ENCODE data around the gene TLR9.
"Not testable (repeated sequence)": the region's sequence is repeated elsewhere in the genome, so short reads cannot be mapped to it uniquely, and the experiment has no call there.

TLR9 gene, protein sequence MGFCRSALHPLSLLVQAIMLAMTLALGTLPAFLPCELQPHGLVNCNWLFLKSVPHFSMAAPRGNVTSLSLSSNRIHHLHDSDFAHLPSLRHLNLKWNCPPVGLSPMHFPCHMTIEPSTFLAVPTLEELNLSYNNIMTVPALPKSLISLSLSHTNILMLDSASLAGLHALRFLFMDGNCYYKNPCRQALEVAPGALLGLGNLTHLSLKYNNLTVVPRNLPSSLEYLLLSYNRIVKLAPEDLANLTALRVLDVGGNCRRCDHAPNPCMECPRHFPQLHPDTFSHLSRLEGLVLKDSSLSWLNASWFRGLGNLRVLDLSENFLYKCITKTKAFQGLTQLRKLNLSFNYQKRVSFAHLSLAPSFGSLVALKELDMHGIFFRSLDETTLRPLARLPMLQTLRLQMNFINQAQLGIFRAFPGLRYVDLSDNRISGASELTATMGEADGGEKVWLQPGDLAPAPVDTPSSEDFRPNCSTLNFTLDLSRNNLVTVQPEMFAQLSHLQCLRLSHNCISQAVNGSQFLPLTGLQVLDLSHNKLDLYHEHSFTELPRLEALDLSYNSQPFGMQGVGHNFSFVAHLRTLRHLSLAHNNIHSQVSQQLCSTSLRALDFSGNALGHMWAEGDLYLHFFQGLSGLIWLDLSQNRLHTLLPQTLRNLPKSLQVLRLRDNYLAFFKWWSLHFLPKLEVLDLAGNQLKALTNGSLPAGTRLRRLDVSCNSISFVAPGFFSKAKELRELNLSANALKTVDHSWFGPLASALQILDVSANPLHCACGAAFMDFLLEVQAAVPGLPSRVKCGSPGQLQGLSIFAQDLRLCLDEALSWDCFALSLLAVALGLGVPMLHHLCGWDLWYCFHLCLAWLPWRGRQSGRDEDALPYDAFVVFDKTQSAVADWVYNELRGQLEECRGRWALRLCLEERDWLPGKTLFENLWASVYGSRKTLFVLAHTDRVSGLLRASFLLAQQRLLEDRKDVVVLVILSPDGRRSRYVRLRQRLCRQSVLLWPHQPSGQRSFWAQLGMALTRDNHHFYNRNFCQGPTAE

GRCh38 chr3:52225452-52226228 is at the start of gene TLR9:
TLR9 (minus strand) TSS chr3:52225645; CDS start chr3:52225529, 116 bp downstream.
- Mint-ChIP-seq H3K4me3 (peak within 1 kb of the TSS; percentile 47), H3K4me1 (ENCODE audit: low read depth) (peaks cover 34% of the 10 kb centered on the region), H3K27ac (peak within 1 kb of the TSS; percentile 77), H3K36me3 (ENCODE audit: low read depth) (peaks cover 23% of the 10 kb centered on the region), H3K27me3 (ENCODE audit: low read depth) (no peaks in the 10 kb centered on the region), H3K9me3 (no peaks in the 10 kb centered on the region)
- no peak for DNase-seq (ENCODE audit: low spot score)

GRCh38 chr3:52274781-52275180 is 49.3 kb upstream of the TLR9 start:
- DNase-seq (ENCODE audit: low spot score): not testable (repeated sequence)
- H3K4me3 Mint-ChIP-seq: peak overlapping the region; percentile 98
- peak overlapping the region; percentile 82 for H3K27ac Mint-ChIP-seq

GRCh38 chr3:52272831-52273230 is 47.4 kb upstream of the TLR9 start:
- Mint-ChIP-seq H3K27me3 (ENCODE audit: low read depth) (no peaks in the 10 kb centered on the region), H3K4me1 (ENCODE audit: low read depth) (peaks cover 58% of the 10 kb centered on the region), H3K9me3 (no peaks in the 10 kb centered on the region), H3K4me3 (peak overlapping the region; percentile 98), H3K36me3 (ENCODE audit: low read depth) (peaks cover 81% of the 10 kb centered on the region), H3K27ac (peak overlapping the region; percentile 83)
- no peak for DNase-seq (ENCODE audit: low spot score)

More at GRCh38 chr3:52274781-52275180, 49.3 kb upstream of the TLR9 start:
- Mint-ChIP-seq H3K4me1 (ENCODE audit: low read depth) (peaks cover 55% of the 10 kb centered on the region), H3K36me3 (ENCODE audit: low read depth) (peaks cover 71% of the 10 kb centered on the region)
- H3K9me3 Mint-ChIP-seq; H3K27me3 Mint-ChIP-seq (ENCODE audit: low read depth): not testable (repeated sequence)

DNA sequence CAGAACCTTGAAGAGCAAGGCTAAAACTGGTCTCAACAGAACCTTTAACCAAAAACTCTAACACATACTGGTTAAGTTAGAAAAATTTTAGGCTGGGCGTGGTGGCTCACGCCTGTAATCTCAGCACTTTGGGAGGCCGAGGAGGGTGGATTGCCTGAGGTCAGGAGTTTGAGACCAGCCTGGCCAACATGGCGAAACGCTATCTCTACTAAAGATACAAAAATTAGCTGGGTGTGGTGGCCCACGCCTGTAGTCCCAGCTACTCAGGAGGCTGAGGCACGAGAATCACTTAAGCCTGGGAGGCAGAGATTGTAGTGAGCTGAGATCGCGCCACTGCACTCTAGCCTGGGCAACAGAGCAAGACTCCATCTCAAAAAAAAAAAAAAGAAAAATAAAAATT is 46.7 kb upstream of the TLR9 start:
- not testable (repeated sequence) for H3K27me3 Mint-ChIP-seq (ENCODE audit: low read depth); H3K9me3 Mint-ChIP-seq; DNase-seq (ENCODE audit: low spot score)
- peaks cover 81% of the 10 kb centered on the region for H3K36me3 Mint-ChIP-seq (ENCODE audit: low read depth)
- peaks cover 65% of the 10 kb centered on the region for H3K4me1 Mint-ChIP-seq (ENCODE audit: low read depth)
- H3K4me3 Mint-ChIP-seq: peak overlapping the region; percentile 72
- peak overlapping the region; percentile 70 for H3K27ac Mint-ChIP-seq

- H3K4me1 Mint-ChIP-seq (ENCODE audit: low read depth): peaks cover 64% of the 10 kb centered on the region
- DNase-seq (ENCODE audit: low spot score): no peak
- H3K27ac Mint-ChIP-seq: peak overlapping the region; percentile 70
- no peaks in the 10 kb centered on the region for H3K27me3 Mint-ChIP-seq (ENCODE audit: low read depth)
- no peaks in the 10 kb centered on the region for H3K9me3 Mint-ChIP-seq
- peaks cover 81% of the 10 kb centered on the region for H3K36me3 Mint-ChIP-seq (ENCODE audit: low read depth)
- peak overlapping the region; percentile 72 for H3K4me3 Mint-ChIP-seq
These were observed 44.9 kb upstream of the TLR9 start for GRCh38 chr3:52270252-52270754.

DNA sequence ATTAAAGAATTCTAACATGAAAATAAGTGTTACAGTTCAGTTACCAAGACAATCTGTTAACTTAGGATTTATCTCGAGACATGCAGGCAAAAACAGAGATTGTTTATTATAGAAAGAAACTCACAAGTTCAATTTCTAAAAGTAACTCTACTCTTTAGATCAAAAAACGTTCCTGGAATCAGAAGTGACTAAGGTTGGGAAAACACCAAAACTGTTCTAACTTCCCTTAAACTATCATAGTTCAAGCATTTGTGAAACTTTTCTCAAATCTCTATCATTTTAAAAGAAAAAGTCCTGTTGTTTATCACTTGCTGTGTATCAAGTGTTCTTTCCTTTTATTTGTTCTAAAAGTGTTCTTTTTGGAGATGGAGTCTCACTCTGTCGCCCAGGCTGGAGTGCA is 44.3 kb upstream of the TLR9 start:
- no peaks in the 10 kb centered on the region for H3K27me3 Mint-ChIP-seq (ENCODE audit: low read depth)
- H3K4me3 Mint-ChIP-seq: peak overlapping the region; percentile 72
- peaks cover 83% of the 10 kb centered on the region for H3K36me3 Mint-ChIP-seq (ENCODE audit: low read depth)
- DNase-seq (ENCODE audit: low spot score): no peak
- H3K9me3 Mint-ChIP-seq: no peaks in the 10 kb centered on the region
- peak overlapping the region; percentile 70 for H3K27ac Mint-ChIP-seq
- peaks cover 63% of the 10 kb centered on the region for H3K4me1 Mint-ChIP-seq (ENCODE audit: low read depth)

DNA sequence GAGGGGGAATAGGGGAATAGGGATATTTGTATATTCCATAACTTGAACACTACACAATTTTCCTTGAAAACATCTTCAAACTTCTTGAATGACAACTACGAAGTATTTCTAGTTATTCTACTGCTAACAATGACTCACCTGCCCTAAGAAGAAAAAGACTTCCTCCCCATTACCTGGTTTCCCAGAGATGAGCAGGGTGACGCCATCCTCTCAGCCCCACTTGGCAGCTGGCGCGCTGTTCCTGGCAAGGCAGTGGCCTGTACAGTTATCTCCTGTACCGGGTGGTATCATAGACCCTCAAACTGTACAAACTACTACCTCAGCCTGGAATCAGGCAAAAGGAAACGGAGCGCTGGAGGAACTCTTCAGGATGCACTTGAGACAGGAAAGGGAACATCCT is 42.6 kb upstream of the TLR9 start:
- Mint-ChIP-seq H3K27me3 (ENCODE audit: low read depth) (no peaks in the 10 kb centered on the region), H3K4me3 (peak overlapping the region; percentile 52), H3K4me1 (ENCODE audit: low read depth) (peaks cover 64% of the 10 kb centered on the region), H3K36me3 (ENCODE audit: low read depth) (peaks cover 82% of the 10 kb centered on the region), H3K27ac (peak overlapping the region; percentile 62), H3K9me3 (no peaks in the 10 kb centered on the region)
- no peak for DNase-seq (ENCODE audit: low spot score)

- DNase-seq (ENCODE audit: low spot score): no peak
- Mint-ChIP-seq H3K4me3 (no peak overlapping the region), H3K4me1 (ENCODE audit: low read depth) (peaks cover 62% of the 10 kb centered on the region), H3K9me3 (no peaks in the 10 kb centered on the region), H3K27me3 (ENCODE audit: low read depth) (no peaks in the 10 kb centered on the region), H3K36me3 (ENCODE audit: low read depth) (peaks cover 85% of the 10 kb centered on the region), H3K27ac (no peak overlapping the region)
These were observed 39.9 kb upstream of the TLR9 start for GRCh38 chr3:52265387-52265786.

DNA sequence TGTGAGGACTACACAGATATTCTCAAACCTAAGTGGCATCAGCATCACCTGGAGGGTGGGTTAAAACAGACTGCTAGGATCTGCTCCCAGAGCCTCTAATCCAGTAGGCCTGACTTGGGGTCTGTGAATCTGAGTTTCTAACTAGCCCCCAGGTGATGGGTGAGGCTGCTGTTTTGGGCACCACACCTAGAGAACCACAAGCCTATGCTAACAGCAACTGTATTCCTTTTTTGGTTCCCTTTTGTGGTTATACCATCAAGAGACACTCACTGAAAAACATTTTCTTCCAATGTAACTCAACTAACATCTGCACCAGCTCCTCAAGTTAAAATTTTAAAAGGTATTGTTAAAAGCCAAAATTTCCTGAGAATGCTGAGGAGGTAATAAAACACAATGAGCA is 37.0 kb upstream of the TLR9 start:
- Mint-ChIP-seq H3K4me1 (ENCODE audit: low read depth) (peaks cover 49% of the 10 kb centered on the region), H3K27ac (peak overlapping the region; percentile 31), H3K9me3 (no peaks in the 10 kb centered on the region), H3K4me3 (peak overlapping the region; percentile 3), H3K36me3 (ENCODE audit: low read depth) (peaks cover 91% of the 10 kb centered on the region), H3K27me3 (ENCODE audit: low read depth) (no peaks in the 10 kb centered on the region)
- DNase-seq (ENCODE audit: low spot score): no peak

- Mint-ChIP-seq H3K4me1 (ENCODE audit: low read depth) (peaks cover 57% of the 10 kb centered on the region), H3K9me3 (no peaks in the 10 kb centered on the region), H3K27ac (no peak overlapping the region), H3K4me3 (no peak overlapping the region), H3K36me3 (ENCODE audit: low read depth) (peaks cover 93% of the 10 kb centered on the region), H3K27me3 (ENCODE audit: low read depth) (no peaks in the 10 kb centered on the region)
- DNase-seq (ENCODE audit: low spot score): no peak
These were observed 34.0 kb upstream of the TLR9 start for GRCh38 chr3:52259448-52259847.

- peaks cover 57% of the 10 kb centered on the region for H3K4me1 Mint-ChIP-seq (ENCODE audit: low read depth)
- DNase-seq (ENCODE audit: low spot score): no peak
- H3K9me3 Mint-ChIP-seq: no peaks in the 10 kb centered on the region
- H3K4me3 Mint-ChIP-seq: no peak overlapping the region
- H3K27ac Mint-ChIP-seq: no peak overlapping the region
- no peaks in the 10 kb centered on the region for H3K27me3 Mint-ChIP-seq (ENCODE audit: low read depth)
- H3K36me3 Mint-ChIP-seq (ENCODE audit: low read depth): peaks cover 93% of the 10 kb centered on the region
These were observed 33.6 kb upstream of the TLR9 start for GRCh38 chr3:52259035-52259434.

DNA sequence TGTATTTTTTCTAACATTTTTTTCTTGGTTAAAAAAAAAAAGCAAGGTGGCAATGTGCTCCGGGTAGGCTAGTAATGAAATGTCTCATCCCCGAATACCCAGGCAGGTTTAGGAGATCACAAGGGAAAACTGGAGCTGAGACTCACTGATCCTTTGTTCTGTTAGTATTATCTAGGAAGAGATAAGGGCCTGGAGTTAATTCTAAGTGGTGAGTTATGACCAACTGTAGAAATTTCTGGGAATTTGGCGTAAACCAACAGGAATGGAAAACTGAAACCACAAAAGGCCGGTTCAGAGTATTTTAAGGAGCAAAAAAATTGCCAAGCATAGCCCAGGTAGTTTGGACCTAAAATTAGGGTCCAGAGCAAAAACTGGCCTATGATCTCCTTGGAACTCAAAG is 32.5 kb upstream of the TLR9 start:
- Mint-ChIP-seq H3K4me3 (no peak overlapping the region), H3K27ac (no peak overlapping the region), H3K4me1 (ENCODE audit: low read depth) (peaks cover 59% of the 10 kb centered on the region), H3K27me3 (ENCODE audit: low read depth) (no peaks in the 10 kb centered on the region), H3K36me3 (ENCODE audit: low read depth) (peaks cover 94% of the 10 kb centered on the region), H3K9me3 (no peaks in the 10 kb centered on the region)
- no peak for DNase-seq (ENCODE audit: low spot score)

GRCh38 chr3:52256622-52257021 is 31.2 kb upstream of the TLR9 start:
- H3K27ac Mint-ChIP-seq: peak overlapping the region; percentile 60
- H3K4me3 Mint-ChIP-seq: no peak overlapping the region
- peaks cover 56% of the 10 kb centered on the region for H3K4me1 Mint-ChIP-seq (ENCODE audit: low read depth)
- H3K36me3 Mint-ChIP-seq (ENCODE audit: low read depth): peaks cover 93% of the 10 kb centered on the region
- H3K9me3 Mint-ChIP-seq: no peaks in the 10 kb centered on the region
- DNase-seq (ENCODE audit: low spot score): no peak
- no peaks in the 10 kb centered on the region for H3K27me3 Mint-ChIP-seq (ENCODE audit: low read depth)
